Measurements from ENCODE around the gene ADGRG4.

DNA sequence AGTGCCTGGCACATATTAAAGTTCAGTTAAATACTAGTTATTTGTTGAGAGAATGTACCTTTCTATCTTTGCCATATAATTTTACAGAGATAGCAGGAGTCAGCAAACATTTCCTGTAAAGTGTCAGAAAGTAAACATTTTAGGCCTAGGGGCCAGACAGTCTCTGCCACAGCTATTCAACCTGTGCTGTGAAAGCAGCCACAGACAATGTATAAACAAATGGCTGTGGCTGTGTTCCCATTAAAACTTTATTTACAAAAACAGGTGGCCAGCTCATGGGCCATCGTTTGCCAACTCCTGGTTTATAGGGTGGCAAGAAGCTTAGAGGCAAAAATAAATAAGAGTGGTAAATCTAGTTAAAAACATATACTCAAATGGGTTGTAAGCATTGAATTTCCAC, 153.0 kb downstream of the ADGRG4 start:
- TF ChIP-seq, protein P1, sequence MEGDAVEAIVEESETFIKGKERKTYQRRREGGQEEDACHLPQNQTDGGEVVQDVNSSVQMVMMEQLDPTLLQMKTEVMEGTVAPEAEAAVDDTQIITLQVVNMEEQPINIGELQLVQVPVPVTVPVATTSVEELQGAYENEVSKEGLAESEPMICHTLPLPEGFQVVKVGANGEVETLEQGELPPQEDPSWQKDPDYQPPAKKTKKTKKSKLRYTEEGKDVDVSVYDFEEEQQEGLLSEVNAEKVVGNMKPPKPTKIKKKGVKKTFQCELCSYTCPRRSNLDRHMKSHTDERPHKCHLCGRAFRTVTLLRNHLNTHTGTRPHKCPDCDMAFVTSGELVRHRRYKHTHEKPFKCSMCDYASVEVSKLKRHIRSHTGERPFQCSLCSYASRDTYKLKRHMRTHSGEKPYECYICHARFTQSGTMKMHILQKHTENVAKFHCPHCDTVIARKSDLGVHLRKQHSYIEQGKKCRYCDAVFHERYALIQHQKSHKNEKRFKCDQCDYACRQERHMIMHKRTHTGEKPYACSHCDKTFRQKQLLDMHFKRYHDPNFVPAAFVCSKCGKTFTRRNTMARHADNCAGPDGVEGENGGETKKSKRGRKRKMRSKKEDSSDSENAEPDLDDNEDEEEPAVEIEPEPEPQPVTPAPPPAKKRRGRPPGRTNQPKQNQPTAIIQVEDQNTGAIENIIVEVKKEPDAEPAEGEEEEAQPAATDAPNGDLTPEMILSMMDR (IDR thresholded peaks at IDR 0.05) = no peak
- TF ChIP-seq POLR2AphosphoS5 (IDR thresholded peaks at IDR 0.05) = peak; percentile 61
- TF ChIP-seq POLR2A (IDR thresholded peaks at IDR 0.05) = no peak

Data from prostate gland (tissue), 2 donors.